SU-DHL-6 (cell line): Measurements from ENCODE around the gene ATG10.

Source experiments
- H2AFZ ChIP-seq: fragments of 200-600 bp; sonication (generic); 2 replicates; pipeline ENCODE4 v1.6.1; 2014; ENCODE audit warnings: low read depth, mild to moderate bottlenecking, moderate library complexity, mixed read lengths, antibody characterized with exemption, low read length; ENCODE audit not compliant: severe bottlenecking
- H3F3A ChIP-seq: fragments of 200-600 bp; shearing (Covaris generic); 2 replicates; pipeline ENCODE4 v1.6.0; 2016; ENCODE audit warnings: antibody characterized with exemption, mild to moderate bottlenecking; ENCODE audit not compliant: insufficient read depth
- H3K27ac ChIP-seq: fragments of 200-600 bp; sonication (generic); 2 replicates; pipeline ENCODE4 v1.5.1; 2016; ENCODE audit warnings: low read depth, mild to moderate bottlenecking, low read length, moderate library complexity, mixed read lengths
- H3K27me3 ChIP-seq: fragments of 200-600 bp; sonication (generic), shearing (Covaris generic); 2 replicates; pipeline ENCODE4 v1.6.0; 2014; ENCODE audit warnings: mild to moderate bottlenecking, low read length
- H3K36me3 ChIP-seq: fragments of 200-600 bp; sonication (generic); 2 replicates; pipeline ENCODE4 v1.6.1; 2014; ENCODE audit warnings: mild to moderate bottlenecking, low read length, mixed read lengths
- H3K4me2 ChIP-seq: fragments of 300-600, 200-600 bp; shearing (Covaris generic), sonication (generic); 2 replicates; pipeline ENCODE4 v1.6.0; 2014; ENCODE audit warnings: low read length, low read depth, mild to moderate bottlenecking; ENCODE audit not compliant: poor library complexity, severe bottlenecking
- H3K4me3 ChIP-seq: fragments of 200-600 bp; sonication (generic); 2 replicates; pipeline ENCODE4 v1.5.1; 2014; ENCODE audit warnings: antibody characterized with exemption, low read length, mild to moderate bottlenecking, mixed read lengths; ENCODE audit not compliant: insufficient read depth, poor library complexity, severe bottlenecking
- H3K79me2 ChIP-seq: fragments of 200-600 bp; sonication (generic); 2 replicates; pipeline ENCODE4 v1.6.1; 2014; ENCODE audit warnings: mild to moderate bottlenecking, low read length, moderate library complexity; ENCODE audit not compliant: insufficient read depth
- H3K9ac ChIP-seq: fragments of 200-600 bp; sonication (generic); 2 replicates; pipeline ENCODE4 v1.7.0; 2014; ENCODE audit warnings: mild to moderate bottlenecking, low read length
- H3K9me2 ChIP-seq: fragments of 200-600 bp; sonication (generic); replicated peaks from 2 replicates; pipeline ENCODE4 v1.6.1; 2014; ENCODE audit warnings: low read length; ENCODE audit not compliant: insufficient read depth
- H3K9me3 ChIP-seq: fragments of 200-600 bp; sonication (generic); 2 replicates; pipeline ENCODE4 v1.6.1; 2014; ENCODE audit warnings: low read length, mixed read lengths; ENCODE audit not compliant: insufficient read depth
- H4K20me1 ChIP-seq: fragments of 200-600 bp; sonication (generic); 2 replicates; pipeline ENCODE4 v1.6.1; 2014; ENCODE audit warnings: low read depth, mild to moderate bottlenecking, antibody characterized with exemption, low read length, moderate library complexity, mixed read lengths
- EZH2phosphoT487 ChIP-seq: fragments of 200-600 bp; sonication (generic), shearing (Covaris generic); conservative IDR thresholded peaks from 2 replicates; pipeline ENCODE4 v1.6.1; 2018; ENCODE audit warnings: mild to moderate bottlenecking, antibody characterized with exemption, low read length, moderate library complexity, mixed read lengths
- TF ChIP-seq, protein P1 (sequence below): fragments of 200-600 bp; sonication (generic); IDR thresholded peaks from one replicate; pipeline ENCODE4 v1.5.1; 2017; ENCODE audit warnings: antibody characterized with exemption, mild to moderate bottlenecking, low read length, moderate library complexity; ENCODE audit not compliant: insufficient read depth, poor library complexity, severe bottlenecking

Gene ATG10

DNA sequence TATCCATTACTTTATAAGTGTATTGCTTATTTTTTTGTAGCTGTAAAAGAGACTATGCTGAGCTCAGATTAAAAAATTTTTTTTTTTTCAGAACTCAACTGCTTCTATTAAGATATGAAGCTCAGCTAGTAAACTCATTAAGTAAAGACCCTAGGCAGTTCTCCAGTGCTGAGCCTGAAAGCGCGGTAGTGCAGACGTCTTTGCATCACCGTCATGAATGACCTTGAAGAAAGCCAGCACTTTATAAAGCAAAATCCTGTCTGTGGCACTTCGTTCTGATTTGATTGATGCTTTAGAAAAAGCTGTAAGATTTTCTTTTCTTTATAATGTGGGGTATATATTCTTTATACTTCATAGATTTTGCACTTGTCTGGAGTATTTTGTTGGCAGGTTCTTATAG is 105.7 kb downstream of the ATG10 start:
- Histone ChIP-seq H2AFZ (no peak overlapping the region), H4K20me1 (no peaks in the 10 kb centered on the region), H3K4me2 (no peak overlapping the region), H3F3A (no peaks in the 10 kb centered on the region), H3K4me3 (no peak overlapping the region), H3K9me2 (no peaks in the 10 kb centered on the region), H3K27ac (no peak overlapping the region), H3K9me3 (no peaks in the 10 kb centered on the region), H3K9ac (no peak overlapping the region), H3K79me2 (no peaks in the 10 kb centered on the region), H3K36me3 (no peaks in the 10 kb centered on the region), H3K27me3 (no peaks in the 10 kb centered on the region)
- TF ChIP-seq, protein P1, sequence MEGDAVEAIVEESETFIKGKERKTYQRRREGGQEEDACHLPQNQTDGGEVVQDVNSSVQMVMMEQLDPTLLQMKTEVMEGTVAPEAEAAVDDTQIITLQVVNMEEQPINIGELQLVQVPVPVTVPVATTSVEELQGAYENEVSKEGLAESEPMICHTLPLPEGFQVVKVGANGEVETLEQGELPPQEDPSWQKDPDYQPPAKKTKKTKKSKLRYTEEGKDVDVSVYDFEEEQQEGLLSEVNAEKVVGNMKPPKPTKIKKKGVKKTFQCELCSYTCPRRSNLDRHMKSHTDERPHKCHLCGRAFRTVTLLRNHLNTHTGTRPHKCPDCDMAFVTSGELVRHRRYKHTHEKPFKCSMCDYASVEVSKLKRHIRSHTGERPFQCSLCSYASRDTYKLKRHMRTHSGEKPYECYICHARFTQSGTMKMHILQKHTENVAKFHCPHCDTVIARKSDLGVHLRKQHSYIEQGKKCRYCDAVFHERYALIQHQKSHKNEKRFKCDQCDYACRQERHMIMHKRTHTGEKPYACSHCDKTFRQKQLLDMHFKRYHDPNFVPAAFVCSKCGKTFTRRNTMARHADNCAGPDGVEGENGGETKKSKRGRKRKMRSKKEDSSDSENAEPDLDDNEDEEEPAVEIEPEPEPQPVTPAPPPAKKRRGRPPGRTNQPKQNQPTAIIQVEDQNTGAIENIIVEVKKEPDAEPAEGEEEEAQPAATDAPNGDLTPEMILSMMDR = no peak
- TF ChIP-seq EZH2phosphoT487 = no peak

DNA sequence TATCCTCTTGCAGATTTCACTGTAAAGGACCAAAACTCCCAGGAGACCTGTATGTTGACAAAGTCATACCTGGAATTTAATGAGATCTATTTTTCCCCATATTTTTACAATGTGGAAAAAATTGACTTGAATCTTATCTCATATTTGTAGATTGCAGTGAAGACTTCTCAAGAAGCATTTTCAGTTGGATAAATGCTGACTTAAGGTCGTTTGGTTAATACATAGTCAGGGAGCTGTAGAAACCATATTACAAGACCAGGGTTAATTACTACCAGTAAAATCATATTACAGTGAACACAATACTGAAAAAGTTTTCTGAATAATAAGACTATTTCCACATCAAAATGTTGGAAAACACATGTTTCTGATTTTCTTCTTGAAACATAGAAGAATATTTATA is 119.8 kb downstream of the ATG10 start:
- Histone ChIP-seq H3K9me3 (peaks cover 15% of the 10 kb centered on the region; the same call in 1 of the 2 replicates), H4K20me1 (no peaks in the 10 kb centered on the region), H3K27ac (no peak overlapping the region), H3K79me2 (no peaks in the 10 kb centered on the region), H3K9me2 (no peaks in the 10 kb centered on the region), H3K27me3 (no peaks in the 10 kb centered on the region), H3F3A (no peaks in the 10 kb centered on the region), H3K4me2 (no peak overlapping the region), H3K4me3 (no peak overlapping the region), H3K36me3 (no peaks in the 10 kb centered on the region), H3K9ac (no peak overlapping the region), H2AFZ (no peak overlapping the region)
- TF ChIP-seq, protein P1 = no peak
- TF ChIP-seq EZH2phosphoT487 = no peak

DNA sequence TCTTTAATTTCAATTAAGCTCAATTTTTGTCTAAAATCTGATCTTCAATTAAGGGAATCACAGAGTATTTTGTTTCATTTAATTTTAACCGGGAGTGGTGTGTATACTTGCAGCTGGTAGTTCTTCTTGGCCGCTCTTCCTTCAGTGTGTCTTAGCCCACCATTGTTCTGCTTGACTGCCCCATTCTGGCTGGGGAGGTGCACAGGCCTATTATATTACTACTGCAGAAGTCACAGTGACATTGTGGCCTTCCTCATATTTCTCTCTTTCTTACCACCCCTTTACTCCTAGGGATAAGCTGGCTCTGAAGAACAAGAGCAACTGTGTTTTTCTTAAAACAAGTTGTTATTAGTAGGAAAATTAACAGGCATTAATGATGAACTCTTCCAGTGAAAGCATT is 123.7 kb downstream of the ATG10 start:
- Histone ChIP-seq H3K9ac (no peak overlapping the region), H3K4me3 (no peak overlapping the region), H3K27ac (no peak overlapping the region), H3K4me2 (no peak overlapping the region), H2AFZ (no peak overlapping the region), H3K79me2 (no peaks in the 10 kb centered on the region), H4K20me1 (no peaks in the 10 kb centered on the region), H3F3A (no peaks in the 10 kb centered on the region), H3K9me3 (peaks cover 15% of the 10 kb centered on the region; the same call in 1 of the 2 replicates), H3K27me3 (no peaks in the 10 kb centered on the region), H3K9me2 (no peaks in the 10 kb centered on the region), H3K36me3 (no peaks in the 10 kb centered on the region)
- TF ChIP-seq EZH2phosphoT487 = no peak
- TF ChIP-seq, protein P1 = no peak
